ENCODE results near the gene GAP43.

- TF ChIP-seq CTCF (IDR thresholded peaks at IDR 0.05; ENCODE audit: insufficient read depth, low read length, poor library complexity, severe bottlenecking) (no peak), EZH2phosphoT487 (conservative IDR thresholded peaks at IDR 0.05; ENCODE audit: low read length) (no peak)
Observed at GRCh38 chr3:115658032-115658336, 34.7 kb downstream of the GAP43 start.
